ENCODE results near the gene RPS21.

RPS21 gene

GRCh38 chr20:62413025-62413570 lies 26.2 kb downstream of the RPS21 start:
- H3K9me3 ChIP-seq = no peaks in the 10 kb centered on the region
- peaks cover 18% of the 10 kb centered on the region for H3K27me3 ChIP-seq
- TF ChIP-seq CTCF (IDR thresholded peaks at IDR 0.05) = no peak
- no peaks in the 10 kb centered on the region for H3K36me3 ChIP-seq
- peaks cover 6 to 10% of the 10 kb centered on the region in 2 experiments for H3K4me1 ChIP-seq (ENCODE audit: control insufficient read depth in 1 of 2, insufficient read depth in 1 of 2, low read depth in 1 of 2, low read length in 1 of 2)
- no peak overlapping the region for H3K4me3 ChIP-seq (ENCODE audit: low read depth in 1 of 2, low read length in 1 of 2)
- H3K27ac ChIP-seq = no peak overlapping the region

GRCh38 chr20:62413896-62414481 lies 27.1 kb downstream of the RPS21 start:
- no peak overlapping the region for H3K27ac ChIP-seq
- H3K4me1 ChIP-seq (ENCODE audit: control insufficient read depth in 1 of 2, insufficient read depth in 1 of 2, low read depth in 1 of 2, low read length in 1 of 2) = peaks cover 6 to 9% of the 10 kb centered on the region in 2 experiments
- peaks cover 18% of the 10 kb centered on the region for H3K27me3 ChIP-seq
- TF ChIP-seq CTCF (IDR thresholded peaks at IDR 0.05) = no peak
- no peaks in the 10 kb centered on the region for H3K9me3 ChIP-seq
- H3K4me3 ChIP-seq (ENCODE audit: low read depth in 1 of 2, low read length in 1 of 2) = no peak overlapping the region
- H3K36me3 ChIP-seq = no peaks in the 10 kb centered on the region

- no peak overlapping the region for H3K27ac ChIP-seq
- TF ChIP-seq CTCF (IDR thresholded peaks at IDR 0.05) = no peak
- no peaks in the 10 kb centered on the region for H3K9me3 ChIP-seq
- H3K27me3 ChIP-seq = peaks cover 6% of the 10 kb centered on the region
- no peak overlapping the region for H3K4me3 ChIP-seq (ENCODE audit: low read depth in 1 of 2, low read length in 1 of 2)
- H3K4me1 ChIP-seq (ENCODE audit: control insufficient read depth in 1 of 2, insufficient read depth in 1 of 2, low read depth in 1 of 2, low read length in 1 of 2) = no peaks in the 10 kb centered on the region
- H3K36me3 ChIP-seq = no peaks in the 10 kb centered on the region
Measured at GRCh38 chr20:62415354-62416111, 28.6 kb downstream of the RPS21 start.

- no peak for TF ChIP-seq CTCF (IDR thresholded peaks at IDR 0.05)
- Histone ChIP-seq H3K4me3 (ENCODE audit: low read depth in 1 of 2, low read length in 1 of 2) (no peak overlapping the region), H3K4me1 (ENCODE audit: control insufficient read depth in 1 of 2, insufficient read depth in 1 of 2, low read depth in 1 of 2, low read length in 1 of 2) (no peaks in the 10 kb centered on the region), H3K9me3 (no peaks in the 10 kb centered on the region), H3K36me3 (no peaks in the 10 kb centered on the region), H3K27me3 (no peaks in the 10 kb centered on the region), H3K27ac (no peak overlapping the region)
Measured at GRCh38 chr20:62416651-62417637, 30.0 kb downstream of the RPS21 start.

GRCh38 chr20:62417981-62418708 lies 31.2 kb downstream of the RPS21 start:
- peaks cover 6% of the 10 kb centered on the region for H3K27me3 ChIP-seq

More at GRCh38 chr20:62417981-62418708, 31.2 kb downstream of the RPS21 start:
- H3K27ac ChIP-seq = no peak overlapping the region
- H3K4me1 ChIP-seq (ENCODE audit: control insufficient read depth in 1 of 2, insufficient read depth in 1 of 2, low read depth in 1 of 2, low read length in 1 of 2) = no peaks in the 10 kb centered on the region
- no peak for TF ChIP-seq CTCF (IDR thresholded peaks at IDR 0.05)
- H3K9me3 ChIP-seq = no peaks in the 10 kb centered on the region
- no peak overlapping the region for H3K4me3 ChIP-seq (ENCODE audit: low read depth in 1 of 2, low read length in 1 of 2)
- H3K36me3 ChIP-seq = no peaks in the 10 kb centered on the region
